ENCODE results near the gene MKKS. TPM values are rescaled to one million over a fixed set of nuclear protein-coding genes. Genes with fewer than 3 reads are reported as not detected.

MKKS gene
- total and polyA plus RNA-seq, 10 of the 15 experiments (the other 5 are each of a cell fraction or from before 2014, with no cell fraction given), result 4.3 to 17.9 (median 7.7) TPM

DNA sequence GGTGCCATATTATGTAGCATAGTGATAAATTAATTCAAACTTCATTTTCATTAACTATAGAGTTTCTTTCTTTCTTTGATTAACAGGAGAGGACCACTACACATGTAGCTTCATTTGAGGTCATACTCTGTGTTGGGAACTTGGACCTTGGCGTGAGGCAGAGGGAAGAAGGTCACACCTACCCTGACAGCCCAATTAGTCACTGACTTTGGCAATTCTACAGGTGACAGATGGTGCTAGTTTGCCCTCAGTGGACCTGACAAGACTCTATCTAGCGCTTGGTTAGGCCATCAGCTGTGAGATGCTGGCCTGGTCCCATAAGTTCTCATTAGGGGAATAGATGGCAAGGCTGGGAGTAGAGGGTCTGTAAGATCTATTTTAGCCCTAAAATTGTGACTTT lies 15.2 kb upstream of the MKKS start (continued):
- TF ChIP-seq, protein P1, sequence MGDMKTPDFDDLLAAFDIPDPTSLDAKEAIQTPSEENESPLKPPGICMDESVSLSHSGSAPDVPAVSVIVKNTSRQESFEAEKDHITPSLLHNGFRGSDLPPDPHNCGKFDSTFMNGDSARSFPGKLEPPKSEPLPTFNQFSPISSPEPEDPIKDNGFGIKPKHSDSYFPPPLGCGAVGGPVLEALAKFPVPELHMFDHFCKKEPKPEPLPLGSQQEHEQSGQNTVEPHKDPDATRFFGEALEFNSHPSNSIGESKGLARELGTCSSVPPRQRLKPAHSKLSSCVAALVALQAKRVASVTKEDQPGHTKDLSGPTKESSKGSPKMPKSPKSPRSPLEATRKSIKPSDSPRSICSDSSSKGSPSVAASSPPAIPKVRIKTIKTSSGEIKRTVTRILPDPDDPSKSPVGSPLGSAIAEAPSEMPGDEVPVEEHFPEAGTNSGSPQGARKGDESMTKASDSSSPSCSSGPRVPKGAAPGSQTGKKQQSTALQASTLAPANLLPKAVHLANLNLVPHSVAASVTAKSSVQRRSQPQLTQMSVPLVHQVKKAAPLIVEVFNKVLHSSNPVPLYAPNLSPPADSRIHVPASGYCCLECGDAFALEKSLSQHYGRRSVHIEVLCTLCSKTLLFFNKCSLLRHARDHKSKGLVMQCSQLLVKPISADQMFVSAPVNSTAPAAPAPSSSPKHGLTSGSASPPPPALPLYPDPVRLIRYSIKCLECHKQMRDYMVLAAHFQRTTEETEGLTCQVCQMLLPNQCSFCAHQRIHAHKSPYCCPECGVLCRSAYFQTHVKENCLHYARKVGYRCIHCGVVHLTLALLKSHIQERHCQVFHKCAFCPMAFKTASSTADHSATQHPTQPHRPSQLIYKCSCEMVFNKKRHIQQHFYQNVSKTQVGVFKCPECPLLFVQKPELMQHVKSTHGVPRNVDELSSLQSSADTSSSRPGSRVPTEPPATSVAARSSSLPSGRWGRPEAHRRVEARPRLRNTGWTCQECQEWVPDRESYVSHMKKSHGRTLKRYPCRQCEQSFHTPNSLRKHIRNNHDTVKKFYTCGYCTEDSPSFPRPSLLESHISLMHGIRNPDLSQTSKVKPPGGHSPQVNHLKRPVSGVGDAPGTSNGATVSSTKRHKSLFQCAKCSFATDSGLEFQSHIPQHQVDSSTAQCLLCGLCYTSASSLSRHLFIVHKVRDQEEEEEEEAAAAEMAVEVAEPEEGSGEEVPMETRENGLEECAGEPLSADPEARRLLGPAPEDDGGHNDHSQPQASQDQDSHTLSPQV (IDR thresholded peaks at IDR 0.05), result no peak
- TF ChIP-seq NRF1 (conservative IDR thresholded peaks at IDR 0.05; ENCODE audit: low read depth, low read length) (no peak), ZNF217 (IDR thresholded peaks at IDR 0.05) (no peak)

DNA sequence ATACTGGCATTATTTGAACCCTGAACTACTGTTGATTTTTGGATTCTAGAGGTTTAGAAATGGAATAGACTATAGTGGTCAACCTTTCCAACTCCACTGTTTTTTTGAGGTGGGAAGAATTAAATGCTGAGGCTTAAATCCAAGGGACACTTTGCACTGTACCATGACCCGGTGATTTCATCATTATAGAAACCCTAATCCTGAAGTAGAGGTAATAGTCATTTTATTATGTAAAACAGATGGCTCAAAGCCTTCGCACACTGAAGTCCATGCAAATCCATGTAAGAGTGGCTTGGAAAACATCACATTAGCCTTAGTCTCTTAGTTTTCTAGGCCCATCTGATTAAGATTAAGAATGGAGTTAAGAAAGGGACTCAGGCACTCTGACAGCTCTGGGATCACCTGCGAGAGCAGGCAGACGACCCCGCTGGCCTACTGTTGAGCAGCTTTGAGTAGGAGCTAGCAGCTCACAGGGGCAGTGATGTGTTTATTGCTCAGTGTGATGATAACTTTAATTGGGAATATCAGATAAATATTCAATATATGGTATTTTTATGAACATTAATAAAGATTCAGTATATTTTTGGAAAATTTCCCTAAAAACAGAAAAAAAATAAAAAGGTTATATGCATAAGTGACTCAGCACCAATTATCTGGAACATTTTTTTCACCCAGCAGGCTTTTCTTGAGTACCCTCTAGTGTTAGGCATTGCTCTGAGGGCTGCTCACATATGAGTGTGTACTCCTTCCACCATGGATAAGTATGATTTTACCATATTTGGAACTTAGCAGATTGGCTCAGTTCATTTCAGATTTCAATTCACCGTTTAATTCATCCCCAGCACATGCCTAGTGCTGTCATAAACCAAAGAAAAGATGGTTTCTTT lies 14.5 kb upstream of the MKKS start:
- H4K20me1 ChIP-seq (ENCODE audit: control insufficient read depth, insufficient read depth), result no peaks in the 10 kb centered on the region
- H3K79me2 ChIP-seq (ENCODE audit: control insufficient read depth, insufficient read depth, low read length), result peaks cover 9% of the 10 kb centered on the region
- RAD21 ChIA-PET (ENCODE audit: unreplicated experiment), result no interaction called here
- CTCF ChIA-PET, result interaction anchor here (0.6 to 2.2 kb wide), 7 partner anchors 12 to 65 kb away, joined by 3 to 13 read pairs (median 3); partner anchors contain the start of genes MKKS and SLX4IP
- H3K4me3 ChIP-seq, result no peak overlapping the region
- no peak overlapping the region for H3K9ac ChIP-seq (ENCODE audit: control insufficient read depth, insufficient read depth, low read length)
- no TSS peak for BruUV-seq (replicated peaks)
- no peak for FAIRE-seq
- whole genome bisulfite sequencing (ENCODE audit: insufficient coverage, insufficient replicate concordance, low lambda C conversion rate, missing lambda C conversion rate), result 97% methylated on average over 6 of the region's 6 CpGs
- no peaks in the 10 kb centered on the region for H3K36me3 ChIP-seq (ENCODE audit: control insufficient read depth in 2 of 2, insufficient read depth in 2 of 2, low read length in 1 of 2)
- ATAC-seq, result no peak
- H3K27me3 ChIP-seq (replicated peaks in 1 of 2; ENCODE audit: control insufficient read depth in 2 of 2, insufficient read depth in 2 of 2, low read length in 1 of 2), result no peaks in the 10 kb centered on the region
- no peaks in the 10 kb centered on the region for H3K9me3 ChIP-seq (replicated peaks; ENCODE audit: control insufficient read depth, insufficient read depth, low read length)
- POLR2A ChIA-PET, result interaction anchor here (1.0 to 1.1 kb wide), 2 partner anchors 11 to 14 kb away, joined by 3 read pairs; partner anchors contain the start of gene SLX4IP
- in situ Hi-C loops (cut with MboI), result no loop called here
- H2AFZ ChIP-seq (ENCODE audit: control insufficient read depth, low read depth, low read length), result no peak overlapping the region
- no peak for DNase-seq (ENCODE audit: low read depth, low spot score)
- peaks cover 21% of the 10 kb centered on the region for H3K4me1 ChIP-seq (ENCODE audit: control insufficient read depth, insufficient read depth, low read length)
- no peak overlapping the region; the same call in 1 of the 2 replicates for H3K27ac ChIP-seq (ENCODE audit: control insufficient read depth, insufficient read depth)
- SMC1A ChIA-PET (ENCODE audit: uncharacterized antibody, unreplicated experiment), result interaction anchor here (0.8 to 2.2 kb wide), 7 partner anchors 9 to 86 kb away, joined by 3 to 12 read pairs (median 4); no protein-coding TSS in a partner anchor
- no peak for TF ChIP-seq RBBP5 (conservative IDR thresholded peaks at IDR 0.05)
- TF ChIP-seq NR2C2 (IDR thresholded peaks at IDR 0.05; ENCODE audit: borderline replicate concordance, control insufficient read depth, insufficient read length, low read depth), result no peak
- intact Hi-C loops (cut with micrococcal nuclease; ENCODE audit: unreplicated experiment), result no loop called here
- no peak overlapping the region for H3K4me2 ChIP-seq (ENCODE audit: control insufficient read depth, insufficient read depth)

Measured in GM12878 (cell line).